ENCODE measurements around the gene TIMM10B.

DNA sequence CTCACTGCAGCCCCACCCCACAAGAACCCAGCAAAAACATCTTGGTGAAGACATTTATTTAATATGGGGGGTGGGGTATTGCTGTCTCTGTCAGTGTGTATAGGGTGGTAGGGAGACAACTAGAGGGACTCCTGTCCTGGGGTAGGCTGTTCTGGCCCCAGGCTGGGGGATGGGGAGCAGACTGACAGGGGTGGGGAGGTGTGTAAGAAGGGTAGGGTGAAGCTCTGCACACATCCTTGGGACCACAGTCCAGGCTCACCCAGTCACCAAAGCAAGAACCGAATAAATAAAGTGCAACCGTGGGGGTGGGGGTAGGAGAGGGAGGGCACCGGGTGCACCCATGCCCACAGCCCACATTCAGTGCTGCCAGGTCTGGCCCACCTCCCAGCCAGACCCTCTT lies 32.7 kb upstream of the TIMM10B start:
- TF ChIP-seq, protein P1, sequence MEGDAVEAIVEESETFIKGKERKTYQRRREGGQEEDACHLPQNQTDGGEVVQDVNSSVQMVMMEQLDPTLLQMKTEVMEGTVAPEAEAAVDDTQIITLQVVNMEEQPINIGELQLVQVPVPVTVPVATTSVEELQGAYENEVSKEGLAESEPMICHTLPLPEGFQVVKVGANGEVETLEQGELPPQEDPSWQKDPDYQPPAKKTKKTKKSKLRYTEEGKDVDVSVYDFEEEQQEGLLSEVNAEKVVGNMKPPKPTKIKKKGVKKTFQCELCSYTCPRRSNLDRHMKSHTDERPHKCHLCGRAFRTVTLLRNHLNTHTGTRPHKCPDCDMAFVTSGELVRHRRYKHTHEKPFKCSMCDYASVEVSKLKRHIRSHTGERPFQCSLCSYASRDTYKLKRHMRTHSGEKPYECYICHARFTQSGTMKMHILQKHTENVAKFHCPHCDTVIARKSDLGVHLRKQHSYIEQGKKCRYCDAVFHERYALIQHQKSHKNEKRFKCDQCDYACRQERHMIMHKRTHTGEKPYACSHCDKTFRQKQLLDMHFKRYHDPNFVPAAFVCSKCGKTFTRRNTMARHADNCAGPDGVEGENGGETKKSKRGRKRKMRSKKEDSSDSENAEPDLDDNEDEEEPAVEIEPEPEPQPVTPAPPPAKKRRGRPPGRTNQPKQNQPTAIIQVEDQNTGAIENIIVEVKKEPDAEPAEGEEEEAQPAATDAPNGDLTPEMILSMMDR (conservative IDR thresholded peaks at IDR 0.05 in 1 of 2, IDR thresholded peaks at IDR 0.05 in 1 of 2; ENCODE audit: low read depth in 1 of 2, low read length in 2 of 2): no peak
- no peak for TF ChIP-seq EZH2 (IDR thresholded peaks at IDR 0.05; ENCODE audit: low read length, missing control alignments)

All from fibroblast of lung (primary cell).